Colonic mucosa (tissue), 4 donors: ENCODE results near the gene CPNE5. TPM values are rescaled to one million over a fixed set of nuclear protein-coding genes. Genes with fewer than 3 reads are reported as not detected.

ENCODE experiments used
- DNase-seq: peaks from one replicate; pipeline ENCODE4 v3.0.0-alpha.2; 2020
- H3K27ac ChIP-seq: fragments of 200-600 bp; one replicate; pipeline ENCODE4 v1.8.0; 2021
- H3K27me3 ChIP-seq: fragments of 200-600 bp; one replicate; pipeline ENCODE4 v1.8.0; 2021
- H3K36me3 ChIP-seq: fragments of 200-600 bp; one replicate; pipeline ENCODE4 v1.8.0; 2021
- H3K4me1 ChIP-seq: fragments of 200-600 bp; one replicate; pipeline ENCODE4 v1.8.0; 2021; ENCODE audit warnings: mild to moderate bottlenecking
- H3K4me3 ChIP-seq: fragments of 200-600 bp; one replicate; pipeline ENCODE4 v1.8.0; 2021
- H3K9ac ChIP-seq, 2 donors: one replicate each; pipeline ENCODE4 v1.7.0; 2013; ENCODE audit warnings: control low read depth in 2 of 2, low read depth in 2 of 2, low read length in 2 of 2
- H3K9me3 ChIP-seq: fragments of 200-600 bp; one replicate; pipeline ENCODE4 v1.8.0; 2021
- intact Hi-C: fragments of 100-400 bp; cut with DNase I; formaldehyde crosslinking; loops from one replicate; pipeline ENCODE4 v1.14.1; 2022
- total RNA-seq, 2 donors: library from RNA; stranded (reverse); fragmentation: NEBNext Ultra II Directional in 1 of 2; extraction: Animal tissue kit (Norgen Biotek cat#: 25700) in 1 of 2; gene quantifications; one replicate each; pipeline ENCODE4 v1.2.1, GENCODE V29; 2021
- TF ChIP-seq, protein P1 (sequence below): fragments of 200-600 bp; IDR thresholded peaks from one replicate; pipeline ENCODE4 v1.8.0; 2022; ENCODE audit warnings: antibody characterized with exemption, mild to moderate bottlenecking
- donor health status: healthy.
- donor health status: DM: no; HTN: no; CAD: no.
- donor health status: DM: no; HTN: no; CAD: no.

Gene CPNE5
- total RNA-seq, 2 donors from 2014 or later, result 4.6 to 8.0 TPM

DNA sequence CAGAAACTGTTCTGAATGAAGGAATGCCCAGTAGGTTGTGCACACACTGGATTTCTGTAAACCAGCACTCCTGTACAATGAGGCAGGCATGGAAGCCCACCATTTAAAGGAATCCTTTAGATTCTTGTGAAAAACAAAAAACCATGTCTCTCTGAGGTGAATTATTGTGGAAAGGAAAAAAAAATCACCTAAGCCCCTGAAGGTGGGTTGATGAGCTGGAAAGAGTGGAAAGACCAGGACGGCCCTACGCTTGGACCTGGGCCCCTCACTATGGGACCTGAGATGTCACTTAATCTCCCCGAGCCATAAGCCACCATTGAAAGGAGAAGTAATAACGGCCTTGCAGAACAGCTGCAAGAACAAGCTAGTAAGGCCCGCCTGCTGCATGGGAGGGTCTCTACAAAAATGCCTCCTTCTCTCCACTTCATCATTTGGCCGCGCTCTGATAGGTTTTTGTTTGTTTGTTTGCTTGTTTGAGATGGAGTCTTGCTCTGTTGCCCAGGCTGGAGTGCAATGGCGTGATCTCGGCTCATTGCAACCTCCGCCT lies 72.8 kb downstream of the CPNE5 start:
- H3K36me3 ChIP-seq, result no peaks in the 10 kb centered on the region
- no peak overlapping the region for H3K4me3 ChIP-seq
- no peaks in the 10 kb centered on the region for H3K27me3 ChIP-seq
- TF ChIP-seq, protein P1, sequence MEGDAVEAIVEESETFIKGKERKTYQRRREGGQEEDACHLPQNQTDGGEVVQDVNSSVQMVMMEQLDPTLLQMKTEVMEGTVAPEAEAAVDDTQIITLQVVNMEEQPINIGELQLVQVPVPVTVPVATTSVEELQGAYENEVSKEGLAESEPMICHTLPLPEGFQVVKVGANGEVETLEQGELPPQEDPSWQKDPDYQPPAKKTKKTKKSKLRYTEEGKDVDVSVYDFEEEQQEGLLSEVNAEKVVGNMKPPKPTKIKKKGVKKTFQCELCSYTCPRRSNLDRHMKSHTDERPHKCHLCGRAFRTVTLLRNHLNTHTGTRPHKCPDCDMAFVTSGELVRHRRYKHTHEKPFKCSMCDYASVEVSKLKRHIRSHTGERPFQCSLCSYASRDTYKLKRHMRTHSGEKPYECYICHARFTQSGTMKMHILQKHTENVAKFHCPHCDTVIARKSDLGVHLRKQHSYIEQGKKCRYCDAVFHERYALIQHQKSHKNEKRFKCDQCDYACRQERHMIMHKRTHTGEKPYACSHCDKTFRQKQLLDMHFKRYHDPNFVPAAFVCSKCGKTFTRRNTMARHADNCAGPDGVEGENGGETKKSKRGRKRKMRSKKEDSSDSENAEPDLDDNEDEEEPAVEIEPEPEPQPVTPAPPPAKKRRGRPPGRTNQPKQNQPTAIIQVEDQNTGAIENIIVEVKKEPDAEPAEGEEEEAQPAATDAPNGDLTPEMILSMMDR, result no peak
- intact Hi-C loops, result loop anchor here (2.0 to 10.0 kb wide), 4 partner anchors 84 to 446 kb away; partner anchors contain the start of gene MTCH1
- no peak for DNase-seq
- no peaks in the 10 kb centered on the region for H3K9me3 ChIP-seq
- H3K4me1 ChIP-seq, result no peaks in the 10 kb centered on the region
- H3K9ac ChIP-seq, result no peak overlapping the region
- H3K27ac ChIP-seq, result no peak overlapping the region

DNA sequence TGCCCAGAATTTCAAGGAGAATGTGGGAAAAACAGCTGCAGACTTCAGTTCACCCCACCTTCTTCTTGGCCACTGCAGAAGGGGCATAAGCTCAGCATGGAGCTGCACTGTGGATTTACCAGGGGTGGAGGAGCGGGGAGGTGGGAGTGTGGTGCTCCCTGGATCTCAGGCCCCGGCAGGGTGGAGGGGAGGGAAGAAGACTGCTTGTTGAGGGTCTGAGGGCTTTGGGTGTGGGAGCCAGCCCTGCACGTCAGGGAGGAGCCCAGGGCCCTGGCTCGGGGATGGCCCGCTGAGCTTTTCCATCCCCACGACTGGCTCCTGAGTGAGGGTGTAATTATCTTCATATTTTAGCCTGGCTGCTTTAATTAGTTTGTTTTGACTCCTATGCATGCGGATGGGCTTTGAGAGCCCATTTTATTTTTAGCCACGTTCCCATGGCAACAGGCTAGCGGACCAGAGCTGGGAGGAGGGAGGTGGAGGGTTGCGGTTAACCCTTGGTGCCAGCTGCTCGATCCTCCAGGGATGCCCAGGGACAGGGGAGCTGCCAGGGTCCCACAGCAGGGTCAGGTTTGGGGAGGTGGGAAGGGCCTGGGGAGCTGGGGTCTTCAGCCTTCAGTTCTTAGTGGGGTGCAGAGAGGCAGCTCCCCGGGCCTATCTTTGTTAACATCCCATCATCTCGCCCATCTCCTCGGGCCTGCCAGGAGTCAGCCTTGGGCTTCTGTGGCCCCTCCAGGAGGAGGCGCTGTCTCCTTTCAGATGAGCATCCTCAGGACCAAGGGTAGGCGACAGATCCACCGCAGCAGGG lies 73.4 kb downstream of the CPNE5 start:
- TF ChIP-seq, protein P1, result peak; percentile 82
- intact Hi-C loops, result loop anchor here (2.0 to 10.0 kb wide), 4 partner anchors 85 to 447 kb away; partner anchors contain the start of gene MTCH1
- peak; percentile 87 for DNase-seq
- Histone ChIP-seq H3K9me3 (no peaks in the 10 kb centered on the region), H3K36me3 (no peaks in the 10 kb centered on the region), H3K27ac (no peak overlapping the region), H3K4me1 (no peaks in the 10 kb centered on the region), H3K9ac (no peak overlapping the region), H3K27me3 (no peaks in the 10 kb centered on the region), H3K4me3 (no peak overlapping the region)

DNA sequence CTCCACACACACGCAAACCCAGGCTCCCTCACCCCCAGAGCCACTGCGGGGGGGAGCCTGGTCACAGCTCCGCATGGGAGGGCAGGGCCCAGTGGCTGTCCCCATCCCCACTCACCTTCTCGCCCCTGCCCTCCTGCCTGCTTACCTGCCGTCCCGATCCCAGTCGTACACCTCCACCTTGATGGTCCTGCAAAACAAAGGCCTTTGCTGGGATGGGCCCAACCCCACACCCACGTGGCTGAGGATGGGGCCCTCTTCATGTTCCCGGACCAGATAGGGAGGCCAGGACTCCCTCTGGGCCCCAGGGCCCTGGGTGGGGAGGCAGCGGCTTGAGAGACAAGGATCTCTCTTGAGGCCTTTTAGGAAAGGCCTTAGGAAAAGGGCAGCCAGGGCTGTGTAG lies 74.1 kb downstream of the CPNE5 start:
- Histone ChIP-seq H3K9ac (no peak overlapping the region), H3K27me3 (no peaks in the 10 kb centered on the region), H3K4me1 (no peaks in the 10 kb centered on the region), H3K4me3 (no peak overlapping the region), H3K9me3 (no peaks in the 10 kb centered on the region), H3K27ac (no peak overlapping the region), H3K36me3 (no peaks in the 10 kb centered on the region)
- DNase-seq, result no peak
- TF ChIP-seq, protein P1, result no peak
- intact Hi-C loops, result loop anchor here (5.0 to 10.0 kb wide), 2 partner anchors 220 to 447 kb away; partner anchors contain the start of gene MTCH1

DNA sequence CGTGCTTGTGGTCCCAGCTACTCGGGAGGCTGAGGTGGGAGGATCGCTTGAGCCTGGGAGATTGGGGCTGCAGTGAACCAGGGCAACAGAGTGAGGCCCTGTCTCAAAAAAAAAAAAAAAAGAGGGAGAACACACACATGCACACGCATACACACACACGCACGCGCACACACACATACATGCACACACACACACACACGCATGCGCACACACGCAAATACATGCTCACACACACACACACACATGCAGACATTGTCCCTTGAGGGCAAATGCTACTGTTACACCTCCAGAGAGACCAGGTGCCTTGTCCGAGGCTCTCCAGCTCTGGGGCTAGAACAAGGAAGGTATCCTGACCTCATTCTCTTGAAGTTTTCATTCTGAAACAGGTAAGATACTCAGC lies 77.1 kb downstream of the CPNE5 start:
- Histone ChIP-seq H3K27me3 (no peaks in the 10 kb centered on the region), H3K27ac (no peak overlapping the region), H3K9ac (no peak overlapping the region), H3K4me1 (peaks cover 11% of the 10 kb centered on the region), H3K4me3 (no peak overlapping the region), H3K9me3 (no peaks in the 10 kb centered on the region), H3K36me3 (no peaks in the 10 kb centered on the region)
- intact Hi-C loops, result loop anchor here (5.0 to 10.0 kb wide), 2 partner anchors 70 to 223 kb away; partner anchors contain the start of gene MTCH1
- no peak for DNase-seq
- TF ChIP-seq, protein P1, result no peak

DNA sequence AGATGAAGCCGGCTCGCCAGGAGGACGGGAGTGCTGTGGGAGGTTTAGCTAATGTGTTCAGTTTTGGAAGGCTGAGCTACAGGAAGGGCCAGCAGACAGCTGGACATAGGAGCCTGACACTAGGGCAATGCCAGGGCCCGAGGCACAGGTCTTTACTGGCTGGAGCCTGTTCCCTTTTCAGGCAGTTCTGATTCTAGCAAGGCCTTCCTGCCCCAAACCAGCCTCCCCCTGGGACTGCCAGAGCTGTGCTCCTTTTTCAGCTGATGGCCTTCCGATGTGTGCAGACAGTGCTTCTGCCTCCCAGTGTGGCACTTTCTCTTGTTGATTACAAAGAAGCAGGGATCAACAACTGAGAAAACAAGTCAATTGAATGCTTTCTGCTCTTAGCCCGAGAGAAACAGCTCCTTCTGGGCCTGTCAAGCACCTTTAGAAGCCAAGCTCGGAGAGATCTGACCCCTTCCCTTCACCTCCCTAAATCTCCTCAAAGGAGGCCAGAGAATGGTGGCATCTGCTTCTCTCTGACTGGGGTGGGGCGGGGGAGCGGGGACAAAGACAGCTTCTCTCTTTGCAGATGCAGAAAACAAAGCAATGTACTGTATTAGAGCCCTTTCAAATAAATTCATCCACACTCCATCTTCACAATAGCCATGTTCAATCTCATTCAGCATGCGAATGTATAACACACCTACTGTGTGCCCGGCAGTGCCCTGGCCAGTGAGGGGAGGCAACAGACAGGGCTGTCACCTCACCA lies 78.4 kb downstream of the CPNE5 start:
- intact Hi-C loops, result loop anchor here (5.0 to 10.0 kb wide), 2 partner anchors 69 to 224 kb away; partner anchors contain the start of gene MTCH1
- no peaks in the 10 kb centered on the region for H3K9me3 ChIP-seq
- no peaks in the 10 kb centered on the region for H3K27me3 ChIP-seq
- no peak overlapping the region for H3K27ac ChIP-seq
- H3K4me3 ChIP-seq, result no peak overlapping the region
- peaks cover 18% of the 10 kb centered on the region for H3K4me1 ChIP-seq
- no peaks in the 10 kb centered on the region for H3K36me3 ChIP-seq
- TF ChIP-seq, protein P1, result no peak
- no peak overlapping the region for H3K9ac ChIP-seq
- no peak for DNase-seq
